Right ventricle myocardium superior (tissue), 1 donor: ENCODE results near the gene TMEM190. TPM values are rescaled to one million over a fixed set of nuclear protein-coding genes. Genes with fewer than 3 reads are reported as not detected.
A peak's percentile ranks its signal among the peaks of the same experiment; 100 is the strongest.

ENCODE experiments used
- ATAC-seq: fragments of 200-7000 bp; cut with Tn5 transposase; one replicate; pipeline ENCODE4 v1.9.1; 2020; ENCODE audit warnings: mild to moderate bottlenecking; ENCODE audit not compliant: poor library complexity
- DNase-seq: peaks from one replicate; pipeline ENCODE4 v3.0.0-alpha.2; 2020
- intact Hi-C: fragments of 100-400 bp; cut with DNase I; formaldehyde crosslinking; loops from one replicate; pipeline ENCODE4 v1.11.2; 2022
- total RNA-seq: library from RNA; stranded (reverse); fragmentation: NEBNext Ultra II Directional; extraction: Animal tissue kit (Norgen Biotek cat#: 25700); gene quantifications from one replicate; pipeline ENCODE4 v1.2.1, GENCODE V29; 2021
- donor health status: DM: no; HTN: yes; CAD: no; lungs with severe emphysema.

TMEM190 gene
- total RNA-seq, 1 donor from 2014 or later = not detected

GRCh38 chr19:55348317-55349034 lies 28.1 kb upstream of the TMEM190 start:
- ATAC-seq = no peak
- intact Hi-C loops = no loop called here
- no peak for DNase-seq

GRCh38 chr19:55350620-55351315 lies 25.9 kb upstream of the TMEM190 start:
- intact Hi-C loops = no loop called here
- ATAC-seq (no peak), DNase-seq (no peak)

GRCh38 chr19:55352040-55352439 lies 24.6 kb upstream of the TMEM190 start:
- intact Hi-C loops = no loop called here
- ATAC-seq = no peak
- no peak for DNase-seq

- DNase-seq = no peak
- no peak for ATAC-seq
- intact Hi-C loops = no loop called here
Measured at GRCh38 chr19:55352549-55353145, 24.0 kb upstream of the TMEM190 start.

- ATAC-seq (no peak), DNase-seq (no peak)
- intact Hi-C loops = no loop called here
Measured at GRCh38 chr19:55353356-55353802, 23.2 kb upstream of the TMEM190 start.

- ATAC-seq (peak; percentile 90), DNase-seq (peak; percentile 81)
- intact Hi-C loops = no loop called here
Measured at GRCh38 chr19:55353803-55354697, 22.6 kb upstream of the TMEM190 start.

GRCh38 chr19:55354698-55355212 lies 21.9 kb upstream of the TMEM190 start, which contains the start of gene COX6B2:
Gene COX6B2, minus strand, starts transcription at chr19:55354719. Its CDS starts 198 bp downstream, at chr19:55354521.
- no peak for ATAC-seq
- DNase-seq = no peak

GRCh38 chr19:55355213-55355821 lies 21.3 kb upstream of the TMEM190 start:
- ATAC-seq (no peak), DNase-seq (no peak)
- intact Hi-C loops = no loop called here

More at GRCh38 chr19:55354698-55355212, 21.9 kb upstream of the TMEM190 start, which contains the start of gene COX6B2:
- intact Hi-C loops = no loop called here

- no peak for DNase-seq
- ATAC-seq = no peak
- intact Hi-C loops = no loop called here
Measured at GRCh38 chr19:55358493-55358892, 18.1 kb upstream of the TMEM190 start.

GRCh38 chr19:55358943-55359908 lies 17.4 kb upstream of the TMEM190 start:
- DNase-seq (no peak), ATAC-seq (no peak)
- intact Hi-C loops = no loop called here

- DNase-seq = no peak
- intact Hi-C loops = no loop called here
- no peak for ATAC-seq
Measured at GRCh38 chr19:55360902-55361301, 15.7 kb upstream of the TMEM190 start.

- ATAC-seq (no peak), DNase-seq (no peak)
- intact Hi-C loops = no loop called here
Measured at GRCh38 chr19:55362174-55362989, 14.2 kb upstream of the TMEM190 start.

- DNase-seq (no peak), ATAC-seq (no peak)
- intact Hi-C loops = no loop called here
Measured at GRCh38 chr19:55362990-55363716, 13.5 kb upstream of the TMEM190 start, which contains the start of gene GARIN5B. Gene GARIN5B, minus strand, starts transcription at chr19:55363260. Its CDS starts 194 bp downstream, at chr19:55363066.

GRCh38 chr19:55365245-55365644 lies 11.4 kb upstream of the TMEM190 start:
- intact Hi-C loops = no loop called here
- no peak for DNase-seq
- no peak for ATAC-seq

- DNase-seq (no peak), ATAC-seq (no peak)
- intact Hi-C loops = no loop called here
Measured at GRCh38 chr19:55365964-55366363, 10.7 kb upstream of the TMEM190 start.
